Neural cell (in vitro differentiated cells): ENCODE measurements around the gene RPL14. TPM values are rescaled to one million over a fixed set of nuclear protein-coding genes. Genes with fewer than 3 reads are reported as not detected.

Source experiments
- H2AFZ ChIP-seq: fragments of 200-600, 300-800 bp; sonication (generic), shearing (Covaris generic); 2 replicates; pipeline ENCODE4 v1.6.0; 2014; ENCODE audit warnings: low read depth, mild to moderate bottlenecking, antibody characterized with exemption, low read length, moderate library complexity
- H3F3A ChIP-seq: fragments of 200-600 bp; shearing (Covaris generic); 2 replicates; pipeline ENCODE4 v1.6.1; 2016; ENCODE audit warnings: mild to moderate bottlenecking, moderate library complexity, mixed read lengths, antibody characterized with exemption, low read length; ENCODE audit not compliant: insufficient read depth, poor library complexity, severe bottlenecking
- H3K27ac ChIP-seq: fragments of 200-600, 300-800 bp; sonication (generic), shearing (Covaris generic); 2 replicates; pipeline ENCODE4 v1.5.1; 2014; ENCODE audit warnings: mild to moderate bottlenecking, low read length, moderate library complexity
- H3K27me3 ChIP-seq: fragments of 300-800, 200-600 bp; sonication (generic), shearing (Covaris generic); 2 replicates; pipeline ENCODE4 v1.6.0; 2014; ENCODE audit warnings: mild to moderate bottlenecking, low read depth, low read length, moderate library complexity; ENCODE audit not compliant: insufficient read depth
- H3K36me3 ChIP-seq: fragments of 300-800, 200-600 bp; sonication (generic), shearing (Covaris generic); 2 replicates; pipeline ENCODE4 v1.5.1; 2014; ENCODE audit warnings: mild to moderate bottlenecking, antibody characterized with exemption, low read length, moderate library complexity; ENCODE audit not compliant: insufficient read depth
- H3K4me2 ChIP-seq: fragments of 300-800, 200-600 bp; sonication (generic), shearing (Covaris generic); 2 replicates; pipeline ENCODE4 v1.6.0; 2014; ENCODE audit warnings: mild to moderate bottlenecking, low read length
- H3K4me3 ChIP-seq: fragments of 300-800, 200-600 bp; sonication (generic), shearing (Covaris generic); 2 replicates; pipeline ENCODE4 v1.5.1; 2014; ENCODE audit warnings: mild to moderate bottlenecking, low read length, moderate library complexity
- H3K79me2 ChIP-seq: fragments of 200-600 bp; shearing (Covaris generic); replicated peaks from 2 replicates; pipeline ENCODE4 v1.6.0; 2014; ENCODE audit warnings: mild to moderate bottlenecking, low read length, moderate library complexity; ENCODE audit not compliant: insufficient read depth
- H3K9ac ChIP-seq: fragments of 300-800, 200-600 bp; sonication (generic), shearing (Covaris generic); 2 replicates; pipeline ENCODE4 v1.6.1; 2016; ENCODE audit warnings: mild to moderate bottlenecking, low read length, mixed read lengths
- H3K9me2 ChIP-seq: fragments of 200-600 bp; shearing (Covaris generic); 2 replicates; pipeline ENCODE4 v1.6.1; 2016; ENCODE audit warnings: mild to moderate bottlenecking, low read length, mixed read lengths; ENCODE audit not compliant: insufficient read depth
- H3K9me3 ChIP-seq: fragments of 200-600, 300-800 bp; sonication (generic), shearing (Covaris generic); 2 replicates; pipeline ENCODE4 v1.6.1; 2016; ENCODE audit warnings: mild to moderate bottlenecking, mixed run types, low read length, moderate library complexity, mixed read lengths
- H4K20me1 ChIP-seq: fragments of 200-600 bp; shearing (Covaris generic); 2 replicates; pipeline ENCODE4 v1.6.1; 2016; ENCODE audit warnings: mild to moderate bottlenecking, mixed run types; ENCODE audit not compliant: insufficient read depth
- CTCF ChIP-seq: fragments of 450-650 bp; IDR thresholded peaks from 2 replicates; pipeline ENCODE4 v1.5.1; 2014; ENCODE audit warnings: antibody characterized with exemption, mild to moderate bottlenecking, moderate library complexity; ENCODE audit not compliant: poor library complexity, severe bottlenecking
- EP300 ChIP-seq: fragments of 450-650 bp; conservative IDR thresholded peaks from 2 replicates; pipeline ENCODE4 v1.6.1; 2014; ENCODE audit warnings: antibody characterized with exemption, mild to moderate bottlenecking, moderate library complexity; ENCODE audit not compliant: poor library complexity, severe bottlenecking
- EZH2 ChIP-seq: fragments of 200-600, 300-800 bp; shearing (Covaris generic), sonication (generic); IDR thresholded peaks from 2 replicates; pipeline ENCODE4 v1.6.1; 2014; ENCODE audit warnings: antibody characterized with exemption, low read length, borderline replicate concordance, mild to moderate bottlenecking; ENCODE audit not compliant: insufficient read depth, poor library complexity, severe bottlenecking
- MXI1 ChIP-seq: fragments of 450-650 bp; conservative IDR thresholded peaks from 2 replicates; pipeline ENCODE4 v1.6.1; 2014; ENCODE audit warnings: antibody characterized with exemption, mild to moderate bottlenecking; ENCODE audit not compliant: poor library complexity, severe bottlenecking
- POLR2AphosphoS5 ChIP-seq: IDR thresholded peaks from 2 replicates; pipeline ENCODE4 v1.6.1; 2012
- RAD21 ChIP-seq: fragments of 450-650 bp; conservative IDR thresholded peaks from 2 replicates; pipeline ENCODE4 v1.6.1; 2014; ENCODE audit warnings: antibody characterized with exemption, mild to moderate bottlenecking, moderate library complexity
- REST ChIP-seq: IDR thresholded peaks from 2 replicates; pipeline ENCODE4 v1.6.1; 2012; ENCODE audit warnings: borderline replicate concordance
- SMC3 ChIP-seq: fragments of 450-650 bp; conservative IDR thresholded peaks from 2 replicates; pipeline ENCODE4 v1.6.1; 2014; ENCODE audit warnings: antibody characterized with exemption, mild to moderate bottlenecking, moderate library complexity; ENCODE audit not compliant: poor library complexity
- TAF1 ChIP-seq: IDR thresholded peaks from 2 replicates; pipeline ENCODE4 v1.6.1; 2012; ENCODE audit warnings: low read depth
- polyA plus RNA-seq: library from polyadenylated mRNA; depleted of rRNA; stranded (reverse); fragments of >200 nt; gene quantifications from 2 replicates; pipeline ENCODE4 v1.2.3, GENCODE V29; 2014

The RPL14 gene
- polyA plus RNA-seq, 1 donor from 2014 or later, result 273 TPM

DNA sequence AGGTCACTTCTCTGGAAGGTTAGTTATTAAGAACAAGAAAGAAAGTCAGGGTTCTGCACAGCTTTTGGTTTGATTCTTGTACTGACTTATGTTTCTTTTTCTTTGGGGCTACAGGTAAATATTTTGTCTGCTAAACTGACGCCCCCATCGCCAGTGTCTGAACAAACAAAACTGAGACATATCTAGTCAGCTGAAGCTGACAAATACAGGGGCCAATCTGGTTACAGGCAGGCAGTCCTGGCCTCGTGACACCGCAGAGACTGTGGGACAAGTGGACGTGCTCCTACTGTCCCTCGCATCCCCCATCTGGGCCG is 4.6 kb upstream of the RPL14 start:
- Histone ChIP-seq H3K79me2 (peaks cover 3% of the 10 kb centered on the region), H3K9me2 (no peaks in the 10 kb centered on the region), H4K20me1 (no peaks in the 10 kb centered on the region), H3K27ac (peak overlapping the region; percentile 94), H2AFZ (peak overlapping the region; percentile 94), H3K27me3 (no peaks in the 10 kb centered on the region), H3F3A (peaks cover 2% of the 10 kb centered on the region), H3K4me3 (peak overlapping the region; percentile 78), H3K9ac (peak overlapping the region; percentile 94), H3K9me3 (no peaks in the 10 kb centered on the region), H3K36me3 (no peaks in the 10 kb centered on the region), H3K4me2 (peak overlapping the region; percentile 41)
- no peak for TF ChIP-seq TAF1
- TF ChIP-seq CTCF, result no peak
- TF ChIP-seq EP300, result no peak
- TF ChIP-seq REST, result no peak
- no peak for TF ChIP-seq MXI1
- TF ChIP-seq POLR2AphosphoS5, result no peak
- no peak for TF ChIP-seq SMC3
- TF ChIP-seq EZH2, result no peak
- no peak for TF ChIP-seq RAD21

- peak overlapping the region; percentile 92 for H3K4me2 ChIP-seq
- H3K9ac ChIP-seq, result peak overlapping the region; percentile 94
- H3K9me3 ChIP-seq, result no peaks in the 10 kb centered on the region
- H3K4me3 ChIP-seq, result peak overlapping the region; percentile 78
- peaks cover 2% of the 10 kb centered on the region for H3F3A ChIP-seq
- H3K27me3 ChIP-seq, result no peaks in the 10 kb centered on the region
- no peaks in the 10 kb centered on the region for H3K36me3 ChIP-seq
- no peaks in the 10 kb centered on the region for H4K20me1 ChIP-seq
- peak overlapping the region; percentile 94 for H2AFZ ChIP-seq
- peak overlapping the region; percentile 94 for H3K27ac ChIP-seq
- peaks cover 9% of the 10 kb centered on the region for H3K79me2 ChIP-seq
- H3K9me2 ChIP-seq, result no peaks in the 10 kb centered on the region
- TF ChIP-seq CTCF (no peak), POLR2AphosphoS5 (peak; percentile 97), EZH2 (no peak), TAF1 (peak; percentile 97), EP300 (peak; percentile 60), REST (peak; percentile 94), MXI1 (peak; percentile 65), RAD21 (peak; percentile 34), SMC3 (peak; percentile 58)
Observed at GRCh38 chr3:40452876-40453730, 4.0 kb upstream of the RPL14 start.
